Measurements from ENCODE around the gene GPR135. TPM values are rescaled to one million over a fixed set of nuclear protein-coding genes. Genes with fewer than 3 reads are reported as not detected.

Gene GPR135
- polyA plus RNA-seq, 2 of the 4 experiments (the other 2 are of a cell fraction), result 1.5 to 3.6 TPM

DNA sequence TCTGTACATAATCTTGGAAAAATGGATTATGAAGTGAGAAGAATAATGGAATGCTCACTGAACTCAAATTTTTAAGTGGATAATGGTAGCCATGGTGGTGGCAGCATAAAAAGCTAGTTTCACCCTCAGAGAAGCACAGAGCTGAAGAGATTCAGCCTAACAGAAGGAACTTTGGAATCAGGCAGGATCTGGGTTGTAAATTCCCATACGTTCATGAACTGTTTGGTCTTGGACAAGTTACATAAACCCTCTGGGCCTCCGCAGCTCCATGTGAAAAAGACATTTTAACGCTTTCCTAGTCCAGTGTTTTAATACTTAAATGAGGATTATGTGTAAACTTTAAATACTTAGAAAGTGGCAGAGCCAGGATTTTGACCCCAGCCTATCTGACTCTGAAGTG is 45.8 kb upstream of the GPR135 start:
- TF ChIP-seq ZC3H11A (IDR thresholded peaks at IDR 0.05) (no peak), POLR2AphosphoS2 (conservative IDR thresholded peaks at IDR 0.05; ENCODE audit: low read length) (no peak), EP300 (IDR thresholded peaks at IDR 0.05) (no peak), RFX5 (IDR thresholded peaks at IDR 0.05) (no peak), ZFP36 (IDR thresholded peaks at IDR 0.05; ENCODE audit: borderline replicate concordance, partially characterized antibody) (no peak), TFCP2L1 (CRISPR knock-in tag; IDR thresholded peaks at IDR 0.05) (no peak), HEYL (CRISPR knock-in tag; IDR thresholded peaks at IDR 0.05) (no peak), KDM1A (IDR thresholded peaks at IDR 0.05; ENCODE audit: low read depth) (no peak)
- TF ChIP-seq, protein P1, sequence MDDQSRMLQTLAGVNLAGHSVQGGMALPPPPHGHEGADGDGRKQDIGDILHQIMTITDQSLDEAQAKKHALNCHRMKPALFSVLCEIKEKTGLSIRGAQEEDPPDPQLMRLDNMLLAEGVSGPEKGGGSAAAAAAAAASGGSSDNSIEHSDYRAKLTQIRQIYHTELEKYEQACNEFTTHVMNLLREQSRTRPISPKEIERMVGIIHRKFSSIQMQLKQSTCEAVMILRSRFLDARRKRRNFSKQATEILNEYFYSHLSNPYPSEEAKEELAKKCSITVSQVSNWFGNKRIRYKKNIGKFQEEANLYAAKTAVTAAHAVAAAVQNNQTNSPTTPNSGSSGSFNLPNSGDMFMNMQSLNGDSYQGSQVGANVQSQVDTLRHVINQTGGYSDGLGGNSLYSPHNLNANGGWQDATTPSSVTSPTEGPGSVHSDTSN (IDR thresholded peaks at IDR 0.05), result no peak
- TF ChIP-seq, protein P2, sequence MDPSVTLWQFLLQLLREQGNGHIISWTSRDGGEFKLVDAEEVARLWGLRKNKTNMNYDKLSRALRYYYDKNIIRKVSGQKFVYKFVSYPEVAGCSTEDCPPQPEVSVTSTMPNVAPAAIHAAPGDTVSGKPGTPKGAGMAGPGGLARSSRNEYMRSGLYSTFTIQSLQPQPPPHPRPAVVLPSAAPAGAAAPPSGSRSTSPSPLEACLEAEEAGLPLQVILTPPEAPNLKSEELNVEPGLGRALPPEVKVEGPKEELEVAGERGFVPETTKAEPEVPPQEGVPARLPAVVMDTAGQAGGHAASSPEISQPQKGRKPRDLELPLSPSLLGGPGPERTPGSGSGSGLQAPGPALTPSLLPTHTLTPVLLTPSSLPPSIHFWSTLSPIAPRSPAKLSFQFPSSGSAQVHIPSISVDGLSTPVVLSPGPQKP (IDR thresholded peaks at IDR 0.05; ENCODE audit: low read depth, low read length), result no peak
- TF ChIP-seq, protein P3, sequence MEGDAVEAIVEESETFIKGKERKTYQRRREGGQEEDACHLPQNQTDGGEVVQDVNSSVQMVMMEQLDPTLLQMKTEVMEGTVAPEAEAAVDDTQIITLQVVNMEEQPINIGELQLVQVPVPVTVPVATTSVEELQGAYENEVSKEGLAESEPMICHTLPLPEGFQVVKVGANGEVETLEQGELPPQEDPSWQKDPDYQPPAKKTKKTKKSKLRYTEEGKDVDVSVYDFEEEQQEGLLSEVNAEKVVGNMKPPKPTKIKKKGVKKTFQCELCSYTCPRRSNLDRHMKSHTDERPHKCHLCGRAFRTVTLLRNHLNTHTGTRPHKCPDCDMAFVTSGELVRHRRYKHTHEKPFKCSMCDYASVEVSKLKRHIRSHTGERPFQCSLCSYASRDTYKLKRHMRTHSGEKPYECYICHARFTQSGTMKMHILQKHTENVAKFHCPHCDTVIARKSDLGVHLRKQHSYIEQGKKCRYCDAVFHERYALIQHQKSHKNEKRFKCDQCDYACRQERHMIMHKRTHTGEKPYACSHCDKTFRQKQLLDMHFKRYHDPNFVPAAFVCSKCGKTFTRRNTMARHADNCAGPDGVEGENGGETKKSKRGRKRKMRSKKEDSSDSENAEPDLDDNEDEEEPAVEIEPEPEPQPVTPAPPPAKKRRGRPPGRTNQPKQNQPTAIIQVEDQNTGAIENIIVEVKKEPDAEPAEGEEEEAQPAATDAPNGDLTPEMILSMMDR (IDR thresholded peaks at IDR 0.05), result no peak
- TF ChIP-seq, protein P4, sequence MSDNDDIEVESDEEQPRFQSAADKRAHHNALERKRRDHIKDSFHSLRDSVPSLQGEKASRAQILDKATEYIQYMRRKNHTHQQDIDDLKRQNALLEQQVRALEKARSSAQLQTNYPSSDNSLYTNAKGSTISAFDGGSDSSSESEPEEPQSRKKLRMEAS (IDR thresholded peaks at IDR 0.05), result no peak
- TF ChIP-seq, protein P5, sequence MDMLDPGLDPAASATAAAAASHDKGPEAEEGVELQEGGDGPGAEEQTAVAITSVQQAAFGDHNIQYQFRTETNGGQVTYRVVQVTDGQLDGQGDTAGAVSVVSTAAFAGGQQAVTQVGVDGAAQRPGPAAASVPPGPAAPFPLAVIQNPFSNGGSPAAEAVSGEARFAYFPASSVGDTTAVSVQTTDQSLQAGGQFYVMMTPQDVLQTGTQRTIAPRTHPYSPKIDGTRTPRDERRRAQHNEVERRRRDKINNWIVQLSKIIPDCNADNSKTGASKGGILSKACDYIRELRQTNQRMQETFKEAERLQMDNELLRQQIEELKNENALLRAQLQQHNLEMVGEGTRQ (IDR thresholded peaks at IDR 0.05), result no peak
- 32% methylated on average over 3 of the region's 3 CpGs for WGBS (ENCODE audit: missing lambda C conversion rate)
- Histone ChIP-seq H3K27ac (no peak overlapping the region), H3K4me2 (no peak overlapping the region), H3K4me1 (no peaks in the 10 kb centered on the region), H3K4me3 (no peak overlapping the region), H3K9me3 (no peaks in the 10 kb centered on the region; the same call in 2 of the 3 replicates)
- FAIRE-seq (no peak), DNase-seq (ENCODE audit: low read depth in 1 of 2, low spot score in 1 of 2) (no peak), ATAC-seq (no peak)
- CTCF ChIA-PET, result interaction anchor here (1.2 to 6.5 kb wide), 2 partner anchors 27 to 67 kb away, joined by 4 to 52 read pairs; partner anchors contain the start of genes CCDC175, JKAMP and L3HYPDH
- POLR2A ChIA-PET, result no interaction called here

DNA sequence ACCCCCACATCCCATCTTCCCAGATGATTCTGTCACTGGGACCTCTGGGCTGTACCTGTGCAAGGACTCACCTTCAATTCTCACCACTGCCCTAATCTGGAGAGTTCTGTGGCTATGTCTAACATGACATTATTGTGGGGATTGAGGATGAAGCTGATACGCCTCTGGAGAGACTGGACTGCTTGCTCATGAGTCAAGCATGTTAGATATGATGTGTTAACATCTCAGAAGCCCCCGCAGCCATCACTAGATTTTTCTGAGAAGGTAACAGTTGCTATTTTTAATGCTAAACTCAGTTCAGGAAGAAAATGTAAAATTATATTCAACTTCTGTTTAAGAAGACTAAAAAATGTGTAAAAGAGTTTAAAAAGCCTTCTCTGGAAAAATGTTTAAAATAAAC is 44.8 kb upstream of the GPR135 start:
- TF ChIP-seq BHLHE40 (IDR thresholded peaks at IDR 0.05; ENCODE audit: low read depth, low read length) (no peak), HDAC2 (IDR thresholded peaks at IDR 0.05) (no peak), SMC3 (IDR thresholded peaks at IDR 0.05) (no peak), GATA3 (IDR thresholded peaks at IDR 0.05; ENCODE audit: borderline replicate concordance) (no peak), NFE2L2 (conservative IDR thresholded peaks at IDR 0.05; ENCODE audit: low read length) (no peak), CBX2 (IDR thresholded peaks at IDR 0.05; ENCODE audit: borderline replicate concordance, low read depth) (no peak), FOSL2 (IDR thresholded peaks at IDR 0.05) (no peak), FOSL2 (CRISPR knock-in tag; IDR thresholded peaks at IDR 0.05) (no peak), HEYL (CRISPR knock-in tag; IDR thresholded peaks at IDR 0.05) (no peak), JUN (IDR thresholded peaks at IDR 0.05) (no peak), RARB (CRISPR knock-in tag; IDR thresholded peaks at IDR 0.05) (no peak), ZNF302 (CRISPR knock-in tag; IDR thresholded peaks at IDR 0.05) (no peak), HOXA7 (CRISPR knock-in tag; IDR thresholded peaks at IDR 0.05) (no peak), JUNB (IDR thresholded peaks at IDR 0.05) (no peak)
- TF ChIP-seq, protein P2 (IDR thresholded peaks at IDR 0.05; ENCODE audit: low read depth, low read length), result no peak
- TF ChIP-seq, protein P4 (IDR thresholded peaks at IDR 0.05), result no peak
- TF ChIP-seq, protein P6, sequence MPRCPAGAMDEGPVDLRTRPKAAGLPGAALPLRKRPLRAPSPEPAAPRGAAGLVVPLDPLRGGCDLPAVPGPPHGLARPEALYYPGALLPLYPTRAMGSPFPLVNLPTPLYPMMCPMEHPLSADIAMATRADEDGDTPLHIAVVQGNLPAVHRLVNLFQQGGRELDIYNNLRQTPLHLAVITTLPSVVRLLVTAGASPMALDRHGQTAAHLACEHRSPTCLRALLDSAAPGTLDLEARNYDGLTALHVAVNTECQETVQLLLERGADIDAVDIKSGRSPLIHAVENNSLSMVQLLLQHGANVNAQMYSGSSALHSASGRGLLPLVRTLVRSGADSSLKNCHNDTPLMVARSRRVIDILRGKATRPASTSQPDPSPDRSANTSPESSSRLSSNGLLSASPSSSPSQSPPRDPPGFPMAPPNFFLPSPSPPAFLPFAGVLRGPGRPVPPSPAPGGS (IDR thresholded peaks at IDR 0.05), result no peak
- TF ChIP-seq, protein P1 (IDR thresholded peaks at IDR 0.05), result no peak
- H3K4me3 ChIP-seq, result no peak overlapping the region
- no peak overlapping the region for H3K4me2 ChIP-seq
- 42% methylated on average over 2 of the region's 2 CpGs for WGBS (ENCODE audit: missing lambda C conversion rate)
- FAIRE-seq (no peak), ATAC-seq (no peak), DNase-seq (ENCODE audit: low read depth in 1 of 2, low spot score in 1 of 2) (no peak)
- ChIA-PET POLR2A (no interaction called here), CTCF (interaction anchor here (1.3 to 6.5 kb wide), 2 partner anchors 68 to 388 kb away, joined by 3 to 52 read pairs; partner anchors contain the start of gene CCDC175)
- H3K27ac ChIP-seq, result no peak overlapping the region
- H3K4me1 ChIP-seq, result no peaks in the 10 kb centered on the region
- H3K9me3 ChIP-seq, result no peaks in the 10 kb centered on the region; the same call in 2 of the 3 replicates

Measured in A549 (cell line).